Lower leg skin (tissue), 3 donors: ENCODE results near the gene UNC13B.

ENCODE experiments used
- CTCF ChIP-seq, 3 donors: fragments of 450-650 bp; IDR thresholded peaks; one replicate each; pipeline ENCODE4 v1.5.1; 2016; ENCODE audit warnings: antibody characterized with exemption in 3 of 3, mild to moderate bottlenecking in 3 of 3, moderate library complexity in 2 of 3
- POLR2A ChIP-seq, 2 donors: fragments of 450-650 bp; IDR thresholded peaks; one replicate each; pipeline ENCODE4 v1.6.1; 2016 to 2017; ENCODE audit warnings: antibody characterized with exemption in 2 of 2, mild to moderate bottlenecking in 1 of 2, moderate library complexity in 1 of 2

DNA sequence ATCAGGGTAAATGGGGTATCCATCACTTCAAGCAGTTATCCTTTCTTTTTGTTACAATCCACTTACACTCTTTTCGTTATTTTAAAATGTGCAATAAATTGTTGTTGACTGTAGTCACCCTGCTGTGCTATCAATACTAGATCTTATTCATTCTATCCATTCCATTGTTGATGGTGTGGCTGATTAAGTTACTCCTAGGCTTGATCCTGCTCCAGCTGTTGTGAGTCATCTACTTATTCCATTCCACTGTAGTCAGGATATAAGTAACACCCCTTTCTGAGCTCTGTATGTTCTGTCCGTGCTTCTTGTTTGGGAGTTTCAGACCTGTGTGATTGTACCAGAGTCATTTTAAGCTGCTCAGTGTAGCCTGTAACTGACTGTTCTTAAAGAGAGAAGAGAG is 205.6 kb downstream of the UNC13B start:
- TF ChIP-seq CTCF (IDR thresholded peaks at IDR 0.05) = no peak
- TF ChIP-seq POLR2A (IDR thresholded peaks at IDR 0.05) = no peak
